C1 segment of cervical spinal cord (tissue), 14 donors: Measurements from ENCODE around the gene RIPK4.
"Not testable (repeated sequence)": the region's sequence is repeated elsewhere in the genome, so short reads cannot be mapped to it uniquely, and the experiment has no call there.

Source experiments
- DNase-seq, 14 donors: peaks; one replicate each; lab custom pipeline; 2025; lab: John Stamatoyannopoulos, UW

Gene RIPK4

DNA sequence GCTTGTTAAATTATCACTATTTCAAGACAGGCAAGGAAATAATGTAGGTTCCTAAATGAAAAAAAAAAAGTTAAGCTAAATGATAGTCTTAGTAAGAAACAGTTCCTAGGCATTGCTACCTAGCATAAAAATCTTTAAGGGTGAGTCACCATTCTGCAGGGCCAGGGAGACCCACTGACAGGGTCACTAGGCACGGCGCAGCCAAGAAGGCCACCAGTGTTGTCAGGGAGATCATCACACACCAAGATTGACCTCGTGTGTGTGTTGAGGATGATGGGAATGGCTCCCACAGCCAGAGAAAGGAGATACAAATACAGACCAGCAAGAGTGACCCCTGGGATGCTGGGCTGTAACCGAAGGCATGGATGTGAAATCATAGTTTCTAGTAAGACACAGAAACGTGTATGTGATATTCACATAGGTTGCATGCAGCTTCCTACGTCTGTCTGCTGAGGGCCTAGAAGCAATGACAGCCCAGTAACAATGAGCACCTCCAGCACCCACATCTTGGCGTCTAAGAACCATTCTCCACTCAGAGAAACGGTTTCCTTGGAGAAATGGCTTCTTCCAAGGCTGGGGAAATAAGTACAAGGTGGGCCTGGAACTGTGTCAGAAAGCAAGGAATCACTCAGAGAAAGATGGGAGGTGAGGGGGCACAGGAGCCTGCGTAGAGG, 29.1 kb downstream of the RIPK4 start:
- no peak for DNase-seq

DNA sequence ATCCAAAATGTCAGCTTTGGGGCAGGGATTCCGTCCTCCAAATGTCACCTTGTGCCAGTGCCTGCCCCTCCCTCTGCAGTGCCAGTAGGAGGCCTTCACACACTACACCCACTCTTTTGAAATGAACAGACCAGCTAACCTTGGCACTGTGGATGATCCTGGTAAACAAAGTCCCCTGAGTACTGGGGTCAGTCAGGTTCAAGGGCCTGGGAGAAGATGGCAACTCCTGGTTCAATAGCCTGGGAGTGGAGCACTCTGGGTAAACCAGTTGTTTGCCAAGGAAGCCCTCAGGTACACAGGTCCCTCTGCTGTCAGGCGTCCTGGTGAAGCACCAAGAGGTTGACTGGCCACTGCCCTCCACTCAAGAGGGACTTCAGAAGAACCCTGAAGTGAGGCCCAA, 30.4 kb downstream of the RIPK4 start:
- DNase-seq: no peak

DNA sequence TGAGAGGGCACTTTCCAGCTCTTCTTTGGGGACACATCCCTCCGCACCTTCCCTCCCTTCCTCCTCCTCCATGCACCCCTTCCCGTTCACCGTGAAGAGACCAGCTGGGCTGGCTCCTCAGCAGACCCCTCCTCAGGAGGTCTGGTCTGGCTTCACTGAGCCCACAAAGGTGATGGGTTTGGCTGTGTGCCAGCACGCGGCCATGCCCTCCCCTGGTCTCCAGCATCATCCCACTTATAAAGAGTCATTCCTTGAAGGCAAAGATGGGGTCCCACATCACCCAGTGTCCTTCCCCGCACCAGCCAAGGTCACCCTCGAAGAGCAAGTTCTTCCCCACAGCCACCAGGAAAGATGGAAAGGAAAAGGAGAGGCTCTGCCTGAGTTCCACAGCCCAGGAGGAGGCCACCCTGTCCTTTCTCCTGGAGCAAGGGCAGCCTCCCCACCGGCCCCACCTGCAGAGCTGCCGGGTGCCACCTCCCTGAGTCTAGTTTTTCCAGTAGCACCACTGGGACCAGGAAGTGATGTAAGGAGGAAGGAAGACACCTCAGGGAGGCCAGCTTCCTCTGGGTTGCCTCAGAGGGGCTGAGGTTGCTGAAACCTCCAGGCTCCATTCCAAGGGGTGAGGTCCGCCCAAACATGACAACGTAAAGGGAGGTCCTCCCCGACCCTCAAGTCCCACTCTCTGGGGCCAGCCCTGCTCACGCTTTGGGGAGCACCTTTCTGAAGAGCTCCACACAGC, 32.7 kb downstream of the RIPK4 start:
- no peak for DNase-seq

DNA sequence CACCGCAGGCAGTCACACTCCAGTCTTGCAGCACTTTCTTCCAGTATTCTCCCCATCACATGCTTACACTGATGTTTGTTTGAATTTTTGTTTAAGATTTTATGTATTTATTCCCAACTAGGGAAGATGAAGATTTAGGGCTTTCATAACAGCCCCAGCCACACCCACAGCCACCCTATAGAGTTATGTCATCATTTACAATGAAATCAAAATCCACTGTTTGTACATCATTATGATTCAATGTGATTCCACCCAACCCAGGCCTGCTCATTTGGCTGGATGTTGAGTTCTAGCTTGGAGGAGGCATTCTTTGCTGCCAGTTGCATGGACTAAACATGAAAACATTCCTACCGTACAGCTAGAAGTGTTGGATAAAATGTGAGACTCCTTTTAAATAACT, 35.8 kb downstream of the RIPK4 start:
- DNase-seq: no peak

DNA sequence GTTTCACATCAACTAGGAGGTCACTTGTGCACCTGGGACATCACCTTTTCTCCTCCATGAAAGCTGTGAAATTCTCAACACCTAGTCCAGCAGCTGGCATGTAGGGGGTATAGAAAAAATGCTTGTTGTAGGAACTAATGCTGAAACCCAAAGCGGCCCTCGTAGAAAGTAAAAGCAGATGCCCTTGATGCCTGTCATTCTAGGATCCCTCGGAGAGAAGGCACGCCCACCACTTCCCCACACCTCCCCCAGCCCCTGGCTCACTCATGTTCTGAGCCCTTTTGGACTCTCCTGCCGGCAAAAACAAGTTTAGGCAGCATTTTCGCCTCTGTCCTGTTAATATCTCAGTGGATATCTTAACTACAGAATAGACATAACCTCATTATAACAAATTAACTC, 36.5 kb downstream of the RIPK4 start:
- DNase-seq: no peak

DNA sequence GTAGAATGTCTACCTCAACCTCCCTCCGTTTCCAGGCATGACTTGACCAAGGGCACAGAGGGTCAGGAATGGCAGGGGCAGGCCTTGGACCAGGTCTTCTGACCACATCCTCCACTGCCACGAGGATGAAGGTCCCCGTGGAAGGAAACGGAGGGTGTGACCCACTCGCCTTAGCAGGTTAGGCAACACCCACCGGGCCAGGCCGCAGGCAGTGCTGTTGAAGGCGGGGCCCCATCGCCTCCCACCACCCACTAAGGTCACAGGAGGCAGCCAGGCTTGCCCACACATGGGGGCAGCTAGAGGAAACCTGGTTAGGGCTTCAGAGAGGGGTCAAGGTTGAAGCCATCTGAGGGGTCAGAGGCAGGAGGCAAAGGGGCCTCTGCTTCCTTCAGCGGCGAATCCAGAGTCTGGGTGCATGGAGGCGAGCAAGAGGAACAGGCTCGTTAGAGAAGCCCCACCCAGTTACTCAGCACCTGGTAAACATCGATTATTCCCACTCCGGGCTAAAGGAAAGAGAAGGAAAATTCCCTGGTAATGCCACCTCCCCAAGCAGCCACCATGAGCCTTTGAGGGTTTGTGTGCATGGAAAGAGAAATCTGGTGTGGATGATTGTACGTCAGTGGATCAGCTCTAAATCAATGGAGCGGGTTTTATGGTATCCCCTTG, 37.0 kb downstream of the RIPK4 start:
- DNase-seq: no peak

DNA sequence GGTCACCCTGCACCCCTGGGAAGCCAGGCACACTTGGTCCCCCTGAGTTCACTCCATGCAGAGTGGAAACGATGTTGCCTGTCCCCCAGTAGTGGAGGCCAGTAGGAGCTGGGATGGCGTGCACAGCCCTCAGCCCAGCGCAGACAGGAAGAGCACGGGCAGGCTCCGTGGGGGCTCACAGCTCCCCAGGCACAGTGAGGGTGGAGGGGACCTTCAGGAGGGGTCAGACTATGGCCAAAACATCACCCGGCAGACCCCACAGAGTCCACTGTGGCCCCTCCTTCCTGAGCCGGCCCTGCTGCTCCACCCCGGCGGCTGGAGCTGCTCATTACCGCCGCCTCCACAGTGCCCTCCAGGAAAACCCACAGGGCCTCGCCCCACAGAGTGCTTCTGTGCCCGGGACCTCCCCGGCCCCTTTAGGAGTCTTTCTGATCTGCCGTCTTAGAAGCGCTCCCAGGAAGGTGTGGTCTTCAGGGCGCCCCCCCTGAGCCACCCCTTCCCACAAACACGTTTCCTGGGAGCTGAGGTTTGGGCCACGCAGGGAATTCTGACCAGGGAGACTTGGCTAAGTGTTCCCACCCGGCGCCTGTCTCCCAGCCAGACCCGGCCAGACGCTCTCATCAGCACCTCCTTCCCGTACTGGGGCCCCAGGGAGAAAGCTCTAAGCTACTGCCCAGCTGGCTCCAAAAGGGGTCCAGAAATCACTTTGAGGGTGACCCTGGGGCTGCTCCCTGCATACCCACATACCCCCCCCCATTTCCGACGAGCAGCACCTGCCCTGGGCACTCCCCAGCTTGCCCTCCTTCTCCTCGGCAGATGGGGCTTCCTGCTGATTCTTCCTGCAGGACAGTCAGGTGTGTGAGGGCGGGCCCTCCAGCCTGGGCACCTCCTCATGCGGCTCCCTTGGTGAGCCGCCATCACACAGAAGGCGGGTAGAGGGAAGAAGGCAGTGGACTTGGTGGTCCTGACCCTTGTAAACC, 38.8 kb downstream of the RIPK4 start:
- no peak for DNase-seq

DNA sequence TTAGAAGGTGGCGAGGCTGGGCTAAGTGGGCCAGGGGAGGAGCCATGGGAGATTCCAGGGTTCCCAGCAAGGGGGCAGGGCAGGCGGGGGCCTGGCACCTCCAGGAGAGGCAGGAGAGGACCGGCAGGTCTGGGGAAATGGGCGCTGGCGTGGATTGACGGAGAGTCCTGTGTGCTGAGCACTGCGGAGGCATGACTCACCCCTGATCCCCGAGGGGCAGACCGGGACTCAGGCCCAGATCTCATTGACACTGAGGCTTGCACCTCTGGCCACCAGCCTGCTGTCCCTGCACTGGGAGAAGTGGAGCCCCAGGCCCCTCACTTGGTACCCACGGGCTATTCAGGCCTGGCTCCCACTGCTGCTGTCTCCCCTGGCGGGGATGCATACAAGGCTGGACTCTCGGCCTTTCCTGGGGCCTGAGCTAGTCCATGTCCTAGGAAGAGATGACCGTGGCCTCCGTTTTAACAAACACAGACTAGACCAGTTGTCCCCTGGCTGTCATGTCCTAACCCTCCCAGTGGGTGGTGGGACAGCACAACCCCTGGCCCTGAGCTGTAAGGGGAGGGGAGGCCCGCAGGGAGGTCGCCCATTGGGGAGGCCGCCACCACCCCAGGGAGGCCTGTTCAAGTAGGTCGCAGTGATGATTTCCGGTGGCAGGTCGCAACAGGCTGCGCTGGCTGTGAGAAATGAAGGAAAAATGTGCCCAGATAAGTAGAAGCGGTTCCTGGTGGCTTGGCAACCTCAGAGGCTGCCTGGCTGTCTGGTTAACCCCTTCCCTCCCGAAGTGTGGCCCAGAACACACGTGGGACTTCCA, 39.7 kb downstream of the RIPK4 start:
- no peak for DNase-seq

DNA sequence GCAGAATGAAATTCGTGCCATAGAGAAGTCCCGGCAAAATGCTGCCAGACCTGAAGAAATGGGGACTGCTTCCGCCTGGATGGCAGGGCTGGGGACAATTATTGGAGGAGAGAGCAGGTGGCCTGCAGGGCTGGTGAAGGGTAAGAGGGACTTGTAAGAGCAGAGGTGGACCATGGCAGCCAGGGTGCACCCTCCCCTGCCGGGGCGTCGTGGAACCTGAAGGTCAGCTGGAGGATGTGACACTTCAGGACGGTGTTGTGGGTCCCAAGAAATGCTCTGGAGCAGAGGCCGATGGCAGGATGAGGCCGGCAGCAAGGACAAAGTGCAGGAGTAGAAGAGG, 40.3 kb downstream of the RIPK4 start:
- no peak for DNase-seq

DNA sequence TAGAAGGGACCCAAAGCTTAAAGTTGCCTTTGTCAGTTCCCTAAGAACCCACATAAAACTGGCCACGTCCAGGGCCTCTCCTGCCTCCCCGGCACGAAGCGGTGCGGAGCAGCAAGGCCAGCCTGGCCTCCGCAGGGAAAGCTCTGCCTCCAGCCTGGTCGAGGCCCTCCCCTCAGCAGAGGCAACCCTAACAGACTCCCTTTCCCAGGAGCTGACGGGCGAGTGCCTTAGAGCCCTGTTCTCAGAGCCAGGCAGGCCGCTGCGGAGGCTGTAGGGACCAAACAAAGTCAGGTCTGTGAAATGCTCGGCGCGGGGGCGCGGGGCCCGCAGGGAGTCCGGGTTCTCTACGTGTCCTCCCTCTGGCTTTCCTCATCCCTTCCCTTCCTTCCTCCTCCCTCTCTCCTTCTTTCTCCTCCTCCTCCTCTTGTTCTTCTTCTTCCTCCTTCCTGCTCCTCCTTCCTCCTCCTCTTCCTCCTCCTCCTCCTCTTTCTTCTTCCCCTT, 40.7 kb downstream of the RIPK4 start:
- DNase-seq: no peak

DNA sequence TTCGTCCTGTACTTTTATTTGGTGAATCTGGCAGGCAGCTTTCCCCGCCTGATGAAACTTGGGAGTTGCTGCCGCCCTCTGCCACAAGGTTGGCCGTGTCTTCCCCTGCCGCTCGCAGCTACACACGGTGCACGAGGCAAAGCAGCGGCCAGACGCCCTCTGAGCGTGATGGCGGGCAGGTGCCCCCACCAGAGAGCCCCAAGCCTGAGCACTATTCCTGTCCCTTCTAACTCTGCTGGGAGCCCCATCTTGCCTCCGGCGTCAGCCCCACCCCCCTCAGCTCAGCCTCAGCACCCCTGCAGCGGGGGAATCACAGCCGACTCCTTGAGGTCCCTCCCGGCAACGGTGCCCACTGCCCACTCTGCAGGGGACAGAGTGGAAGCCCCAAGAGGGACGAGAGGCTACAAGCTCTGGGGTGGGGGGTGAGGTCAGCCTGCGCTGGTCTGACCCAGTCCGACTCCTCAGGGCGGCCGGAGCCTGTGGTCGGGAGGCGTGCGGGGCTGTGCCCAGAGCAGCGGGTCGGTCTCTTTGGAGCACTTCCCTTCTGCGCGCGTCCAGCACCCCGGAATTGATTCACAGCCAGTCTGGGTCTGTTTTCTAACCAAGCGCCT, 41.3 kb downstream of the RIPK4 start:
- DNase-seq: no peak

DNA sequence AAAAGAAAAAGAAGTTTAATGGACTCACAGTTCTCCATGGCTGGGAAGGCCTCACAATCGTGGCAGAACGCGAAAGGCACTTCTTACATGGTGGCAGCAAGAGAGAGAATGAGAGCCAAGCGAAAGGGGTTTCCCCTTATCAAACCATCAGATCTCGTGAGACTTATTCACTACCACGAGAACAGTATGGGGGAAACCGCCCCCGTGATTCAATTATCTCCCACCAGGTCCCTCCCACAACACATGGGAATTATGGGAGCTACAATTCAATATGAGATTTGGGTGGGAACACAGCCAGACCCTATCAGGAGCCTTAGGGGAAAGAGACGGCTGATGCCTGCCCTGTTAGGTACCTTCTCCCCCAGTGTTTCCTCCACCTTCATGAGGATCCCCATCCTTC, 43.0 kb downstream of the RIPK4 start:
- DNase-seq: not testable (repeated sequence)

DNA sequence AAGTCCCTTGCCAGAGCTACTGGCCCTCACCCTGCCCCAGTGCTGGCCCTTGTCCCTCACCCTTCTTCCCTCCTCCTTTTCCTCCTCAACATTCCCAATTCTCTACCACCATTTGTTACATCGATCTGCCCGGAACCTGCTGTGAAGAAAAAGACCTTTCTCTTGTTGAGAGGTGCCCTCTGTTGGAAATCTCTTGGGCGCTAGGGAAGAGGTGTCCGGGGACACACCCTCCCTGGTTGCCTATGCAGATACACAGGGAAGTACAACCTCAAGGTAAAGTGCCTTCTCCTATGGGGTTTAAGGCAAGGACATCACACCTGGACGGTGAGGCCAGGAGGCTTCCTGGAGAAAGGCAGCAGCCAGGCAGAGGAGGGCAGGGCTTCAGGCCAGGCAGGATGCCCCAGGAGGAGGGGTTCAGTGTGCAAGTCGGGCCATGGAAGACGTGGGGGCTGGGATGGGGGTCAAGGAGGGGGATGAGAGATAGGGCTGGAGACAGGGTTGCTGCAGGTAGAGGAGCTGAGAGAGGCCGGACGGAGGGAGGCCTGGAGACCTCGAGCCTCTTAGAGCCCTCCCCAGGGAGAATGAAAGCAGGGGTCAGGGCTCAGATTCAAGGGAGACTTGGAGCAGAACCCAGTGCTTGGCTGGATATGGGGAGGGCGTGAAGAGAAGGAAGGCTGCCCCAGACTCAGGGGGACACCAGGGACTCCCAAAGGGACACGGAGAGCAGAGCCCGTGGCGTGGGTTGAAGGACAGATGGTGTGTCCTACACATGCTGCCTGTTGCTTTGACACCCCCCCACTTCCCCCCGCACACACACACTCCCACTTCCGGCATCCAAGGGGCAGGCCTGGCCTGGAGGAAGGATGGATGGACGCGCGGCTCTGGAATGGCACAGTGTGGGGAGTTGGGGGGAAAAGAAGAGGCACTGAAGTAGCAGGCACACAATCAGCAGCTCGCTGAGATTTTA, 44.5 kb downstream of the RIPK4 start:
- DNase-seq: no peak

DNA sequence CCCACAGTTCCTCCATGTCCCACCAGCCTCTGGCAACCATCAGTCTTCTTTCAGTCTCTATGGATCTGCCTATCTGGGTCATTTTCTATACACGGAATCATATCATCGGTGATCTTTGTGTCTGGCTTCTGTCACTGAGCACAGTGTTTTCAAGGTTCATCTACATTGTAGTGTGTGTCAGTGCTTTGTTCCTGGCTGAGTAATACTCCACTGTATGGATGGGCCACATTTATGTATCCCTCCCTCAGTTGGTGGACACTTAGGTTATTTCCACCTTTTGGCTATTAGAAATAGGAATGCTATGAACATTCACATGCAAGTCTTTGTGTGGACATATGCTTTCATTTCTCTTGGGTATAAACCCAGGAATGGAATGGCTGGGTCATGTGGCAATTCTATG, 46.6 kb downstream of the RIPK4 start:
- DNase-seq: no peak

DNA sequence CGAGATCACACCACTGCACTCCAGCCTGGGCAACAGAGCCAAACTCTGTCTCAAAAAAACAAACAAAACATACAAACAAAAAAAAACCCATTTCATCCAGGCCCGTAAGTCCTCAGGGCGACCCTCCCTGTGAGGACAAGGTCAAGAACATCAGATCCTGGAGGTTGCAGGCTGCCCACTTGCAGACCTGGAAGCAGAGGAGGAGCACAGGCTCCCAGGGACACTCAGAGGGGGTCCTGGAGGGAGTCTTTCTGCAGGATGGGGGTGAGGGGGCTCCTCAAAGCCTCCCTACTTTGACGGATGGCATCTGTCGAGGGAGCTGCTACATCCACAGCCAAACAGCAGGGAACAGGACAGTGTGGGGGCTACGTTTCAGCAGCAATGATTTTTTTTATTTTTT, 47.2 kb downstream of the RIPK4 start:
- no peak for DNase-seq

DNA sequence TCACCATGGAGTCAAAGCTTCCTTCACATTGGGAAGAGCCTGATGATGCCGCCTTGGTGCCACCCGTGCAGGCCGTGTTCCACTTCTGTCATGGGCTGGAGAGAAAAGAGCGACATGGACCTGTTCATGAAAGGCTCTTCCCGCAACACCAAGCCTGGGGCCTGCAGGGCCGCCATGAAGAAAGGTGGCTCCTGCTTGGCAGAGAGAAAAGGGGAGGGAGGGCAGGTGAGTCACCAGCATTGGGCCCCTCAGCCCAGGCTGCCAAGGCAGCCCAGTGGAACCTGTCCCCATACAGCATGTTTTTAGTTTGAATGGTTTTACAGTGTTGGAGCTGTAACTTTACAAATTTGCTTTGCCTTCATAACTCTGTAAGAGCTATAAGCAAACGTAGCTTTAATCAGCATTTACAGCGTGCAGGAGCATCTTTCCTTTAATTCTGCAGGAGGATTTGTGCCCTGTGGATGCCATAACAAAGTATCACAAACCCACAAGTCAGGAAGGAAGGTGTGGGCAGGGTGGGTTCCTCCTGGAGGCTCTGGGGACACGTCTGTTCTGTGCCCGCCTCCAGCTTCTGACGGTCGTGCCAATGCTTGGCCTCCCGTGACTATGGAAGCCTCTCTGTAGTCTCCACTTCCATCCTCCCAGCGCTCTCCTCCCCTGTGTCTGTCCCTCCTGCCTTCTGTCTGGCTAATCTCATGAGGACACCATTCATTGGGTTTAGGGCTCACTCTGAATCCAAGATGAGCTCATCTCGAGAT, 49.1 kb downstream of the RIPK4 start:
- DNase-seq: no peak

DNA sequence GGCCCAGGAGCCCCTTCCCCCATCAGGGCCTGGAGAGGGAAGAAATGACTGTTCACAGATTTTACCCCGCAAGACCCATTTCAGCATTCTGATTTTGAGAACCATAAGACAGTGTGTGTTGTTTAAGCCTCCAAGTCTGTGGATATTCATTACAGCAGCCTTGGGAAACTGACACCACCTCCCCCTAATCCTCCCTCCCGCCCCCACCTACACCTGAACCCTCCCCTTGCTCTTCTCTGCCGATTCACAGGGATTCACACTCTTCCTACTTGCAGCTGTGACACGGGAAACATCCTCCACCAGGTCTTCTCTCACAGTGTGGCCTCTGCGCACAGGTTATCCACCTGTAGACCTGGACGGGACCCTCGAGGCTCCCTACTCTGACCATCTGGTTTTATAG, 50.1 kb downstream of the RIPK4 start:
- DNase-seq: no peak

DNA sequence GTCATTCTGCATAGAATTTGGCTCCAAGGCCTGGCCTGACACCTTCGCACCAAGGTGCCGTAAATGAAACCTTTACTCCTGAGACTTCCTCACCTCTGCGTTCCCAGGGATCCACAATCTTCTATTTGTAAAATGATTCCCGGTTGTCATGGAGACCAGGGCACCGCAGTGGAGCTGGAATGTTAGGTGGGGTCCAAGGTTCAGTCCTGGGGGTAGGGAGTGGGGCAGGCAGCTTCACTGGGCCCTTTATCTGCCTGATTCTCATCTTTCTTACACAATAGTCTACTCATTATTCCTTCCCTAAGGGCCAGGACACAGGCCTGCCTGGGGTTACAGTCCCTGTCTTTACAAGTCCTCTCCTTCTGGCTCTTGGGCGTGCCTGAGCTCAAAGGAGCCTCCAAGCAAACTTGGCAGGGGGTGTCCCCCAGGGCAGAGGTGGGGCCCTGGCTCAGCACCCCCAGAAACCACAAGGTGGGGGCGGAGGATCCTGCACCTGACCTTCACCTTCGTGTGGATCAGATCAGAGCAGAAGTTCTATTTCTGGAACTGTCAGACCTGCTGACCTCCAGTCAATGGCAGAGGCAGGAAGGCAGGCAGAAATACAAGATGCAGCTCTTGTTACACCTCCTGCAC, 51.1 kb downstream of the RIPK4 start:
- DNase-seq: no peak
